Mesendoderm (in vitro differentiated cells): ENCODE measurements around the gene MSH4.
"Not testable (repeated sequence)": the region's sequence is repeated elsewhere in the genome, so short reads cannot be mapped to it uniquely, and the experiment has no call there.

Experiments
- DNase-seq: peaks from one replicate; pipeline ENCODE4 v3.0.0; 2013
- H2AK5ac ChIP-seq: 2 replicates; pipeline ENCODE4 v1.6.1; 2013; ENCODE audit warnings: low read length, inconsistent platforms
- H2BK120ac ChIP-seq: 2 replicates; pipeline ENCODE4 v1.6.1; 2013; ENCODE audit warnings: low read depth, mild to moderate bottlenecking, low read length, moderate library complexity, mixed read lengths
- H2BK15ac ChIP-seq: replicated peaks from 2 replicates; pipeline ENCODE4 v1.6.1; 2013; ENCODE audit warnings: low read depth, mild to moderate bottlenecking, moderate library complexity
- H2BK5ac ChIP-seq: 2 replicates; pipeline ENCODE4 v1.6.1; 2013; ENCODE audit warnings: low read length, inconsistent platforms
- H3K18ac ChIP-seq: 2 replicates; pipeline ENCODE4 v1.6.1; 2013; ENCODE audit warnings: mild to moderate bottlenecking, low read length, mixed read lengths
- H3K23ac ChIP-seq: one replicate; pipeline ENCODE4 v1.6.1; 2013; ENCODE audit warnings: low read length
- H3K27ac ChIP-seq: 2 replicates; pipeline ENCODE4 v1.5.1; 2013; ENCODE audit warnings: low read depth, mild to moderate bottlenecking, inconsistent platforms, low read length, moderate library complexity
- H3K27me3 ChIP-seq: 2 replicates; pipeline ENCODE4 v1.6.1; 2013; ENCODE audit warnings: low read length, control low read depth, mild to moderate bottlenecking, inconsistent platforms; ENCODE audit not compliant: insufficient read depth, poor library complexity
- H3K36me3 ChIP-seq: 2 replicates; pipeline ENCODE4 v1.6.1; 2013; ENCODE audit warnings: low read length, inconsistent platforms; ENCODE audit not compliant: control insufficient read depth, insufficient read depth
- H3K4ac ChIP-seq: one replicate; pipeline ENCODE4 v1.6.1; 2013; ENCODE audit warnings: low read depth, mild to moderate bottlenecking, low read length, moderate library complexity
- H3K4me1 ChIP-seq: 2 replicates; pipeline ENCODE4 v1.6.1; 2013; ENCODE audit warnings: low read depth, low read length, inconsistent platforms; ENCODE audit not compliant: control insufficient read depth
- H3K4me2 ChIP-seq: 2 replicates; pipeline ENCODE4 v1.6.1; 2013; ENCODE audit warnings: low read length
- H3K4me3 ChIP-seq: 2 replicates; pipeline ENCODE4 v1.5.1; 2013; ENCODE audit warnings: mild to moderate bottlenecking, low read length
- H3K56ac ChIP-seq: one replicate; pipeline ENCODE4 v1.6.1; 2013; ENCODE audit warnings: low read length
- H3K79me1 ChIP-seq: 2 replicates; pipeline ENCODE4 v1.6.1; 2013; ENCODE audit warnings: low read length, inconsistent platforms
- H3K79me2 ChIP-seq: 2 replicates; pipeline ENCODE4 v1.6.1; 2013; ENCODE audit warnings: mild to moderate bottlenecking, low read length; ENCODE audit not compliant: control insufficient read depth, insufficient read depth
- H3K9ac ChIP-seq: 2 replicates; pipeline ENCODE4 v1.6.1; 2013; ENCODE audit warnings: low read length, inconsistent platforms
- H4K5ac ChIP-seq: one replicate; pipeline ENCODE4 v1.6.1; 2013; ENCODE audit warnings: low read length
- H4K8ac ChIP-seq: one replicate; pipeline ENCODE4 v1.6.1; 2013; ENCODE audit warnings: low read depth, mild to moderate bottlenecking, control low read depth, low read length, moderate library complexity
- WGBS: extraction: QIAGEN DNeasy Blood & Tissue Kit; methylation state at CpG from one replicate; pipeline ENCODE4 v1.1.7; 2013; ENCODE audit warnings: low lambda C conversion rate, missing lambda C conversion rate; ENCODE audit not compliant: insufficient coverage; ENCODE audit errors: extremely low coverage; 5-methylcytosine and 5-hydroxymethylcytosine counted together

The MSH4 gene

GRCh38 chr1:75797606-75798216 is 1.0 kb downstream of the MSH4 start:
- Histone ChIP-seq H3K4me2 (no peak overlapping the region), H3K36me3 (peaks cover 10% of the 10 kb centered on the region), H3K27me3 (no peaks in the 10 kb centered on the region), H4K5ac (no peak overlapping the region), H3K4me1 (no peaks in the 10 kb centered on the region), H3K23ac (no peak overlapping the region), H4K8ac (no peak overlapping the region), H2BK5ac (no peak overlapping the region), H3K9ac (no peak overlapping the region), H3K79me1 (no peaks in the 10 kb centered on the region), H2BK120ac (no peak overlapping the region), H3K56ac (no peak overlapping the region), H3K4me3 (no peak overlapping the region), H2BK15ac (no peak overlapping the region), H3K18ac (no peak overlapping the region), H3K27ac (no peak overlapping the region), H3K4ac (no peak overlapping the region), H2AK5ac (no peak overlapping the region), H3K79me2 (no peaks in the 10 kb centered on the region)
- no CpG with 5 or more reads among the region's 13 CpGs for WGBS
- no peak for DNase-seq

GRCh38 chr1:75801480-75801879 is 4.8 kb downstream of the MSH4 start:
- H4K8ac ChIP-seq, H3K9ac ChIP-seq, H3K56ac ChIP-seq, H3K27me3 ChIP-seq, H3K79me1 ChIP-seq, H3K4me3 ChIP-seq, H3K4ac ChIP-seq, DNase-seq, H3K79me2 ChIP-seq, H2BK15ac ChIP-seq, H2BK120ac ChIP-seq, H3K4me2 ChIP-seq, H2BK5ac ChIP-seq, H2AK5ac ChIP-seq, H3K27ac ChIP-seq, H3K23ac ChIP-seq, H3K4me1 ChIP-seq, H3K36me3 ChIP-seq, H4K5ac ChIP-seq, H3K18ac ChIP-seq: not testable (repeated sequence)
- no CpG with 5 or more reads among the region's 2 CpGs for WGBS

GRCh38 chr1:75808921-75809320 is 12.2 kb downstream of the MSH4 start:
- WGBS = no CpG with 5 or more reads among the region's 4 CpGs

GRCh38 chr1:75810113-75810512 is 13.4 kb downstream of the MSH4 start:
- H3K4me2 ChIP-seq, H3K27me3 ChIP-seq, H2BK15ac ChIP-seq, H3K36me3 ChIP-seq, H4K5ac ChIP-seq, H3K18ac ChIP-seq, H3K4ac ChIP-seq, H3K27ac ChIP-seq, H3K4me1 ChIP-seq, H3K9ac ChIP-seq, H3K79me1 ChIP-seq, H2AK5ac ChIP-seq, H3K56ac ChIP-seq, DNase-seq, H3K4me3 ChIP-seq, H3K23ac ChIP-seq, H3K79me2 ChIP-seq, H4K8ac ChIP-seq, H2BK120ac ChIP-seq, H2BK5ac ChIP-seq: not testable (repeated sequence)
- WGBS = no CpG with 5 or more reads among the region's 3 CpGs

More at GRCh38 chr1:75808921-75809320, 12.2 kb downstream of the MSH4 start:
- H4K5ac ChIP-seq = no peak overlapping the region
- H3K23ac ChIP-seq = no peak overlapping the region
- no peaks in the 10 kb centered on the region for H3K27me3 ChIP-seq
- no peaks in the 10 kb centered on the region for H3K79me1 ChIP-seq
- H2BK120ac ChIP-seq = no peak overlapping the region
- no peak overlapping the region for H3K4ac ChIP-seq
- no peak overlapping the region for H4K8ac ChIP-seq
- H2BK15ac ChIP-seq = no peak overlapping the region
- H3K36me3 ChIP-seq = no peaks in the 10 kb centered on the region
- H3K9ac ChIP-seq = no peak overlapping the region
- H3K4me2 ChIP-seq = no peak overlapping the region
- H3K27ac ChIP-seq = no peak overlapping the region
- H3K56ac ChIP-seq = no peak overlapping the region
- H3K4me1 ChIP-seq = no peaks in the 10 kb centered on the region
- H3K79me2 ChIP-seq = no peaks in the 10 kb centered on the region
- no peak overlapping the region for H2BK5ac ChIP-seq
- no peak overlapping the region for H2AK5ac ChIP-seq
- no peak overlapping the region for H3K18ac ChIP-seq
- no peak overlapping the region for H3K4me3 ChIP-seq
- DNase-seq = no peak

- Histone ChIP-seq H3K18ac (no peak overlapping the region), H2BK15ac (no peak overlapping the region), H2BK5ac (no peak overlapping the region), H2AK5ac (no peak overlapping the region), H3K9ac (no peak overlapping the region), H3K79me2 (no peaks in the 10 kb centered on the region), H3K4me3 (no peak overlapping the region), H3K4me1 (no peaks in the 10 kb centered on the region), H3K79me1 (no peaks in the 10 kb centered on the region), H3K23ac (no peak overlapping the region), H3K27me3 (no peaks in the 10 kb centered on the region), H3K4ac (no peak overlapping the region), H3K4me2 (no peak overlapping the region), H3K56ac (no peak overlapping the region), H3K27ac (no peak overlapping the region), H2BK120ac (no peak overlapping the region), H4K5ac (no peak overlapping the region), H3K36me3 (no peaks in the 10 kb centered on the region), H4K8ac (no peak overlapping the region)
- WGBS = no CpG with 5 or more reads among the region's 1 CpG
- no peak for DNase-seq
These were observed 14.7 kb downstream of the MSH4 start for GRCh38 chr1:75811211-75811981.
